T-helper 2 cell treated with Interferon-gamma antibody and Interleukin-4, amounts not matched to agents 5 μg/mL and 100 μg/mL, for 36 hours (primary cell): ENCODE data around the gene CFAP57.

ENCODE experiments used
- DNase-seq: peaks from one replicate; pipeline ENCODE4 v3.0.0; 2021; ENCODE audit warnings: low spot score
- H3K27ac Mint-ChIP-seq: one replicate; pipeline ENCODE4 v1.8.0; 2021; ENCODE audit warnings: mild to moderate bottlenecking, mixed read lengths
- H3K27me3 Mint-ChIP-seq: one replicate; pipeline ENCODE4 v1.8.0; 2021; ENCODE audit warnings: low read depth, mixed read lengths
- H3K36me3 Mint-ChIP-seq: one replicate; pipeline ENCODE4 v1.8.0; 2021; ENCODE audit warnings: low read depth, mixed read lengths
- H3K4me1 Mint-ChIP-seq: one replicate; pipeline ENCODE4 v1.8.0; 2021; ENCODE audit warnings: low read depth, mixed read lengths
- H3K4me3 Mint-ChIP-seq: one replicate; pipeline ENCODE4 v1.8.0; 2022; ENCODE audit warnings: mild to moderate bottlenecking, moderate library complexity, mixed read lengths
- H3K9me3 Mint-ChIP-seq: one replicate; pipeline ENCODE4 v1.8.0; 2021; ENCODE audit warnings: mixed read lengths

Gene CFAP57

DNA sequence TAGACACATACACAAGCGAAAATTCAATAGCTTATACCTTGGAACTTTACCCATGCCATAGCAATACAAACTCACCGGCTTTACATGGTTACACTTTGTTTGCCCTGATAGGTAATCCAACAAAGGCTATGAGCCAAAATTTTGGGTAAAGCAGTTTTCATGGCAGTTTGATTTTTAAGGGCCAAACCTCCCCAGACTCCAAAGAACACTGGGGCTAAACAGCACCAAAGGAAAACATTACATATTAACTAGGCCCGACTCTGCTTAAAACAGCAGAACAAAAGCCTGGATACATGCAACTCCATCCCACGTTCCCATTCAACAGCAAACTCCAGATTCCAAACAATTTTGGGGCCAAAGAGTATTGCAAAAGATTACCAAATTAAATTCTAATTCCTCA, 93.3 kb downstream of the CFAP57 start:
- Mint-ChIP-seq H3K4me3 (no peak overlapping the region), H3K27me3 (peaks cover 11% of the 10 kb centered on the region), H3K36me3 (peaks cover 2% of the 10 kb centered on the region), H3K4me1 (no peaks in the 10 kb centered on the region), H3K9me3 (peaks cover 17% of the 10 kb centered on the region), H3K27ac (no peak overlapping the region)
- no peak for DNase-seq

DNA sequence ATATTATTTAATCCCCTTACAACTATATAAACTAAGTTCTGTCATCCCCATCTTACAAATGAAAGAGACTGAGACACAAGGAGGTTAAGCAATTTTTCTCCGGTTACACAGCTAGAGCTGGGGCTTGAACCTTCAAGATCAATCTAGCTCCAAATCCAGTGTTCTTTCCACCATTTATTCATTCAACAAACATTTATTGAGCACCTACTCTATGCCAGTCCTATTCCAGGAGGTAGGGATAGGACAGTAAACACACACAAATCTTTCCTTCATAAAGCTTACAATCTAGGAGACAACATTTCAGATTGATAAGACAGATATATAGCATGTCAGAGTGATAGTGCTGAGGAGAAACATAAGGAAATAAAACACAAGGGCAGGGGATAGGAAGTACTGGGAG, 94.8 kb downstream of the CFAP57 start:
- DNase-seq = no peak
- Mint-ChIP-seq H3K27ac (no peak overlapping the region), H3K4me3 (no peak overlapping the region), H3K9me3 (peaks cover 17% of the 10 kb centered on the region), H3K4me1 (peaks cover 9% of the 10 kb centered on the region), H3K36me3 (peaks cover 1% of the 10 kb centered on the region), H3K27me3 (peaks cover 16% of the 10 kb centered on the region)

DNA sequence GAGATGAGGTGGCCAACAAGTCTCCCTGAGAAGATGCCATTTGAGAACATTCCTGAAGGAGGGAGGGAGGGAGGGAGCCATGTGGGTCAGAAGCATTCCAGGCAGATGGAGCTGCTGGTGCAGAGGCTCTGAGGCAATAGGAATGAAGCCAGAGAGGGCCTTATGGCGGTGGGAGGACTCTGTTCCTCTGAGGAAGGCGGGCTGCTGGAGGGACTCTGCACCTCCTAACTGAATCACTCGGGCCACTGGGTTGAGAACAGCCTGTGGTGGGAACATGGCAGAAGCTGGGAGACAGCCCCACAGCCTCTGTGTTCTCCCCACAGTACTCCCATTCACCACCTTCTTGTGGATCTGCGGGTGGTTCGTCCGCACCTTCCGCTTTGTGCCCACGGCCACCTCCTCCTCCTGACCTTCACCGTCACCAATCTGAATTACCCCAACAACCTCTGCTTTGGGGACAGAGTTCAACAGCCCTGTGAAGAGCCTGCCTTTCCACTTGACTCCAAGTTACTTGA, 95.2 kb downstream of the CFAP57 start:
- H3K36me3 Mint-ChIP-seq = peaks cover 1% of the 10 kb centered on the region
- no peak overlapping the region for H3K4me3 Mint-ChIP-seq
- H3K9me3 Mint-ChIP-seq = peaks cover 13% of the 10 kb centered on the region
- no peak overlapping the region for H3K27ac Mint-ChIP-seq
- peaks cover 9% of the 10 kb centered on the region for H3K4me1 Mint-ChIP-seq
- no peak for DNase-seq
- peaks cover 16% of the 10 kb centered on the region for H3K27me3 Mint-ChIP-seq

DNA sequence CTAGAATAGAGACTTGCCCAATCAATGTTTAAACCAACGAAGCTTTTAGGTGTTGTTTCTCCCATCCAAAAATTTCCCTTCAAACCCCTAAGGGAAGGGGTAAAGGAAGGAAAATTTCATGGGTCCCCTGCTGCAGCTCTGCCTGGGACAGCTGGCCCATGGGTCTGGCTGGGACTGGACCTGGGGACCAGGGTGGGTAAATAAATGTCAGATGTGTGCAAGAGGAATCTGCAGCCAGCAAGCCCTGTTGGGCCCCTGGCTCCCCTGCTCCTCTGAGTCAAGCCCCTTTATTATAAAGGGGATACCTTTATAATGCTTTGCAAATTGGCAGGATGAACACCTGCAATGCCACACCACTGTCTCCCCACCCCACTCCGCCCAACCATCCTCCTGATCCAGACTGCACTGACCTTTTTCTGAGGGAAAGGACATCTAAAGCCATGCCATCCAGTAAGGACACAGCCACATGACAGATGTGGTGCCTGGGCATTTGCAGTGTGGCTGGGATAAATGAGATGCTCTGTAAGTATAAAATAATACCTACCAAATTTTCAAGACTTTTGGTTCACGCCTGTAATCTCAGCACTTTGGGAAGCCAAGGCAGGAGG, 95.8 kb downstream of the CFAP57 start:
- peaks cover 8% of the 10 kb centered on the region for H3K9me3 Mint-ChIP-seq
- no peak for DNase-seq
- peaks cover 16% of the 10 kb centered on the region for H3K27me3 Mint-ChIP-seq
- H3K4me1 Mint-ChIP-seq = peaks cover 9% of the 10 kb centered on the region
- H3K36me3 Mint-ChIP-seq = peaks cover 1% of the 10 kb centered on the region
- H3K27ac Mint-ChIP-seq = no peak overlapping the region
- H3K4me3 Mint-ChIP-seq = no peak overlapping the region

DNA sequence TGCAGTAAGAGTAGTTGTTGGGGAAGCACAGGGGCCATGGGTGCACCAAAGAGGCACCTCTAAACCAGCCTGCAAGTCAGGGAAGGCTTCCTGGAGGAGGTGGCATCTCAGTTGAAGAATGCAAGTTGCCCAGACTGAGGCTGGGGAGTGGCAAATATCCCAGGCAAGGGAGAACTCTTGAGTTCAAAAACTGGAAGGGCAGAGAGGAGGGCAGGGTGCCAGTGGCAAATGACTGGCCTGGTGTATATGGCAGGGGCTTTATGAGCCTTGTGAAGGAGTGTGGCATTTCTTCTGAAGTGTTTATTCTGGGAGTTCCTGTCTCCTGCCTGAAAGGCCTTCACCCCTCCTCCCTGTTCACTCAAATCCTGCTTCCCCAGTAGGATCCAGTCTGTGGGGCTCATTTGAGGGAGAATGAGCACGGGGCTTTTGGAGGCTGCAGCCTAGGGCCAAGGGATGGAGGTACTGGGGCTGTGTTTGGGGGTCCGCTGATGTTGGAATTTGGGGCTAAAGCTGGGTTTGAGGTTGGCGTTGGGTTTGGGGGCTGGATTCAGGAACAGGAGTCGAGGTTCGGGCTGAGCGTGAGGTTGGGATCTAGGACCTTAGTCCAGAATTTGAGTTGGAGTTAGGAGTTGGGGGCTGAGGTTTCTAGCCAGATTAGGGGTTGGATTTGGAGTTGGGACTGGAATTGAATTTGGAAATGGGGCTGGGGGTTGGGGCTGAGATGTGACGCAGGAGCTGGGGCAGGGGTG, 97.7 kb downstream of the CFAP57 start, which contains the start of gene TMEM125:
Gene TMEM125 (plus strand): TSS at position 357 of the 749 bp plus-strand sequence. CDS start 2,740 bp downstream, outside the sequence.
- DNase-seq = no peak

DNA sequence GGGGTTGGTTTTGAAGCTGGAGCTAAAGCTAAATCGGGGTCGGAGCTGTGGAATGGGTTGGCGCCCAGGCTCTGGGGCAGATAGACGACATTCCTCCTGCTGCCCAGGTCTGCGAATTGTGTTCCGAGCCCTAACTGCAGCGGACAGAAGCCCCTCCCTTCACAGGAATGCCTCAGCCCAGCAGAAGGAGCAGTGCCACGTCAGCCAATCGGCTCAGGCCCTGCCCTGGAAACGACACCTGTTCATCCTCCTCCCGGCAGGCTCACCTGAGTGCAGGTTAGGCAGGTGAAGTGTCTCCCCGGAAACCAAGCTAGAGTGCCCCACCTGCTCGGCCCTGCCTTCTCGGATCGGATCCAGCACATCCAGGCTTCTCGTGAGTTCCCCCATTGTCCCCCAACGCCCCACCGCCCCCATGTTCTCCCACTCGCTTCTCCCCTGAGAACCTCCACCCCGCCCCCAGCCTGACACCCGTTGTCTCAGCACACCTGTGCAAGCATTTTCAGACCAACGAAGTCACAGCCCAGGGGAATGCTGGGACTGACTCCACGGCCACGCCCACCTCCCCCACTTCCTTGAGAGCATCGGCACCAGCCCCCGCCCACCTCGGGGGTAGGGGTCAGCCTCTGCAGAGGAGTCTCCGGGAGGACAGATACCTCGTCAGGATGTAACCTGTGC, 98.4 kb downstream of the CFAP57 start:
- Mint-ChIP-seq H3K9me3 (peaks cover 12% of the 10 kb centered on the region), H3K27ac (no peak overlapping the region), H3K4me3 (no peak overlapping the region), H3K4me1 (peaks cover 21% of the 10 kb centered on the region), H3K36me3 (peaks cover 8% of the 10 kb centered on the region), H3K27me3 (peaks cover 16% of the 10 kb centered on the region)
- no peak for DNase-seq

More for the DNA sequence above, 97.7 kb downstream of the CFAP57 start, which contains the start of gene TMEM125:
- peaks cover 17% of the 10 kb centered on the region for H3K4me1 Mint-ChIP-seq
- H3K9me3 Mint-ChIP-seq = peaks cover 8% of the 10 kb centered on the region
- H3K27ac Mint-ChIP-seq = no peak within 1 kb of the TSS
- peak within 1 kb of the TSS; percentile 16 for H3K4me3 Mint-ChIP-seq
- H3K36me3 Mint-ChIP-seq = peaks cover 6% of the 10 kb centered on the region
- peaks cover 16% of the 10 kb centered on the region for H3K27me3 Mint-ChIP-seq

DNA sequence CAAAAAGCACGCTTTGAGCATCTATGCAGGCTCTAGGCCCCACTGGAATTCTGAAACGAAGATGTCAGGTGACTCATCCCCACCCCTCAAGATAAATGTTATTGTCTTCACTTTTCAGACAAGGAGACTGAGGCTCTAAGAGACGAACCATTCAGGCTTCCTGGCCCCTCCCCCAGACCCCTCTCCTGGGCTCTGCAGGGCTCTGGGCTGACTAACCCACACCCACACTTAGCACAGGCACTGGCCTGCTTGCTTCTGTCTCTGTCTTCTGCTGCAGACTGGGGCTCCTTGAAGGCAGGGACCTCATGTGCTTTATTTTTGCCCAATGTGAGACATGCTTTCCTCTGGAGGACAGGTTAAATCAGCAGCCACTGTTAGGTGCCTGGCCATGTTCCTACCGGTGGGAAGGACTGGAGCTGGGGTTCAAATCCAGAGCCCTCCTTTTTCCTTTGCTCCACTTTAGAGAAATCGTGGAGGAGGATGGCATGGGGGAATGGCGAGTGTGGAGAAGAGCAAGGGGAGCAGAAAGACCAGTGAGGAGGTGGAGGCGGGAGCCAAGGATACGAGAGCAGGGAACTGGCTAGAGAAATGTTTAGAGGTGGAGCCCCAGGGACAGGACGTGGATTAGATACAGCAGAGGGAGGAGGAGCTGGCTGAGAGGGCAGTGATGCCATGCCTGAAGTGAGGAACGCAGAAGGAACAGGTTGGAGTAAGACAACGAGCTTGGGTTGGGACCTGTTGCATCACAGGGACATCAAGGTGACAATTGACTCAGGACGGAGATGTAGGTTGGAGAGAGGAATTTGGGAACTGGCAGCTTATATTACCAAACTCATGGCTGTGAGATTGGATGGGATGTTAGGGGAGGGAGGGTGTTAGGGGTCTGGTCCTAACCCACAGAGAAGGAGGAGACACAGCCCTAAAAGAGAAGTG, 99.3 kb downstream of the CFAP57 start:
- Mint-ChIP-seq H3K27me3 (peaks cover 16% of the 10 kb centered on the region), H3K4me1 (peaks cover 21% of the 10 kb centered on the region), H3K9me3 (peaks cover 12% of the 10 kb centered on the region), H3K27ac (no peak overlapping the region), H3K36me3 (peaks cover 8% of the 10 kb centered on the region), H3K4me3 (no peak overlapping the region)
- DNase-seq = no peak

DNA sequence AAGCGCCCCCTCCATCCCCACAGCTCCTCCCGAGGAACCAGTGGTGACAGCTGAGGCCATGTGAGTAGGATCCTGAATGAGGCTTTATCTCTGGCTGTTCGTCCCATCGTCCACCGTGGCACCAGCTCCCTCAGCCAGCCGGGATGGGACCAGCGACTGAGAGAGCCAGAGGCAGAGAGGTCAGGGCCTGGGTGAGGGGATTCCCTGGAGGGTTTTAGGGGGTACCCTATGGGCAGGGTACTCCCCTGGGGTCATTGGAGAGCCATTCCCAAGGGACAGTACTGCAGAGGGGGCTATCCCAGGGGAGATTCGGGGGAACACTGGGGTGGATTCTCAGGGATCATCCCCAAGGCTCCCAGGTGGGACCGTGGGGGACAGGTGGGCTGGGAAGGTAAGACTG, 100.0 kb downstream of the CFAP57 start:
- Mint-ChIP-seq H3K36me3 (peaks cover 8% of the 10 kb centered on the region), H3K27ac (no peak overlapping the region), H3K4me1 (peaks cover 21% of the 10 kb centered on the region), H3K4me3 (no peak overlapping the region), H3K27me3 (peaks cover 16% of the 10 kb centered on the region), H3K9me3 (peaks cover 12% of the 10 kb centered on the region)
- DNase-seq = no peak

DNA sequence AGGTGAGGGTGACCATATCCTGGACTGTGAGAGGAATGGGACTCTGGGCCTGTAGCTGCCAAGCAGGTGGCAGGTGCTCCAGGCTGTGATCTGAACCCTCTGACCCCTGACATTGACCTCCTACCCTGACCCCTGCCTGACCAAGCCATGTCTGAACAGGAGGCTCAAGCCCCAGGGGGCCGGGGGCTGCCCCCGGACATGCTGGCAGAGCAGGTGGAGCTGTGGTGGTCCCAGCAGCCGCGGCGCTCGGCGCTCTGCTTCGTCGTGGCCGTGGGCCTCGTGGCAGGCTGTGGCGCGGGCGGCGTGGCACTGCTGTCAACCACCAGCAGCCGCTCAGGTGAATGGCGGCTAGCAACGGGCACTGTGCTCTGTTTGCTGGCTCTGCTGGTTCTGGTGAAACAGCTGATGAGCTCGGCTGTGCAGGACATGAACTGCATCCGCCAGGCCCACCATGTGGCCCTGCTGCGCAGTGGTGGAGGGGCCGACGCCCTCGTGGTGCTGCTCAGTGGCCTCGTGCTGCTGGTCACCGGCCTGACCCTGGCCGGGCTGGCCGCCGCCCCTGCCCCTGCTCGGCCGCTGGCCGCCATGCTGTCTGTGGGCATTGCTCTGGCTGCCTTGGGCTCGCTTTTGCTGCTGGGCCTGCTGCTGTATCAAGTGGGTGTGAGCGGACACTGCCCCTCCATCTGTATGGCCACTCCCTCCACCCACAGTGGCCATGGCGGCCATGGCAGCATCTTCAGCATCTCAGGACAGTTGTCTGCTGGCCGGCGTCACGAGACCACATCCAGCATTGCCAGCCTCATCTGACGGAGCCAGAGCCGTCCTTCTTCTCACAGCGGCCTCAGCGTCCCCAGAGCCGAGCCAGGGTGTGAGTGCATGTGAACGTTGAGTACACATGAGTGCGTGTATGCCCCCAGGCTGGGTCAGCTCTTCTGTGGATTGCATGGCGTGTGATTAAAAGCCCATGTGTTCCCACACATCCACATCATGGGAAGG, 100.7 kb downstream of the CFAP57 start:
- H3K27me3 Mint-ChIP-seq = peaks cover 12% of the 10 kb centered on the region
- H3K27ac Mint-ChIP-seq = no peak overlapping the region
- peaks cover 12% of the 10 kb centered on the region for H3K9me3 Mint-ChIP-seq
- H3K36me3 Mint-ChIP-seq = peaks cover 8% of the 10 kb centered on the region
- H3K4me1 Mint-ChIP-seq = peaks cover 21% of the 10 kb centered on the region
- no peak for DNase-seq
- H3K4me3 Mint-ChIP-seq = no peak overlapping the region

DNA sequence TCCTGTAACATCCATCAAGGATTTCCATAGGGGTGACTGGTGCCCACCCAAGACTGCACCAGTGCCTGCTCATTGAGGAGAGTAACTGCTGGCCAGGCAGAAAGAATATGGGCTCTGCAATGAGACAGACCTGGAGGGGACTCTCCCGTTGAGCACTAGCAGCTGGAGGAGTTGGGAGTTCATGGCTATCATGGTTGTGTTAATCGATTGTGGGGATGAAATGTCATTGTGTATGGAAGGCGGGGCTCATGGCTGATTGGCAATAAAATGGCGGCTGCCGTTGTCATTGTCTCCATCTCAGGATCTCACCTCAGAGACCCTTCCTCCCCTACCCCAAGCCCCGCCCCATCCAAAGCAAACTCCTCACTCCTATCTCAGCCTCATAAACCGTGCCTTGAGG, 101.6 kb downstream of the CFAP57 start:
- DNase-seq = no peak
- Mint-ChIP-seq H3K4me3 (no peak overlapping the region), H3K27me3 (peaks cover 11% of the 10 kb centered on the region), H3K27ac (peak overlapping the region; percentile 77), H3K4me1 (peaks cover 21% of the 10 kb centered on the region), H3K36me3 (peaks cover 8% of the 10 kb centered on the region), H3K9me3 (peaks cover 12% of the 10 kb centered on the region)

DNA sequence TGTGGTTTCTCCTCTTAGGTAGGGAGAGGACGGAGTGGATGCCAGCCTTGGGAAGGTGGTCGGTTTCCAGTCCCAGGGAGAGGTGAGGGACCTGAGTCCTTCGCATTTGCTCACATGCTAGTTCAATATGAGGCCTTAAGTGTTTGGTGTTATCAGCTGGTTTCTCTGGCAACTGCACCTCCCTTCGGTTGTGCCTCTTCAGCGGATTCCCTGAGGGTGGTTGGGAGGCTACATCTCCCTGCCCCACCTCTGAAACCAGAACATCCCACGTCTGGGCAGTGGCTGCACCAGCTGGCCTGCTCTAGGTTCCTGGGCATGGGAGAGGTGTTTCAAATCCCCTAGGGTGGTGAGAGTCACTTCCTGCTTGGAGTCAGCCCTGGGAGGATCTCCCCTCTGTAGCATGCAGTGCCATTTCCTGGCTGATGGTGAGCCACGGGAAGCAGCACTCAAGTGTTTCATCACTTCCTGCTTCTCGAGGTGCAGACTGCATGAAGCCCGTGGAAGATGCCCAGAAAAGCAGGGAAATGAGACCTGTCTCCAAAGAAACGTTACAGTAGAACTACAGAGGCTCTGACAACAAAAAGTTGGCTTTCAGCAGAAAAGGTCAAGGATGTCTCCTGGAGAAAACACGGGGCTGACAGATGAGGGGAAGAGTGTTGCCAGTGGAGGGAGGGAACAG, 102.1 kb downstream of the CFAP57 start:
- H3K36me3 Mint-ChIP-seq = peaks cover 8% of the 10 kb centered on the region
- H3K27ac Mint-ChIP-seq = peak overlapping the region; percentile 89
- H3K4me1 Mint-ChIP-seq = peaks cover 21% of the 10 kb centered on the region
- peaks cover 12% of the 10 kb centered on the region for H3K9me3 Mint-ChIP-seq
- peak; percentile 26 for DNase-seq
- peak overlapping the region; percentile 68 for H3K4me3 Mint-ChIP-seq
- H3K27me3 Mint-ChIP-seq = peaks cover 8% of the 10 kb centered on the region

DNA sequence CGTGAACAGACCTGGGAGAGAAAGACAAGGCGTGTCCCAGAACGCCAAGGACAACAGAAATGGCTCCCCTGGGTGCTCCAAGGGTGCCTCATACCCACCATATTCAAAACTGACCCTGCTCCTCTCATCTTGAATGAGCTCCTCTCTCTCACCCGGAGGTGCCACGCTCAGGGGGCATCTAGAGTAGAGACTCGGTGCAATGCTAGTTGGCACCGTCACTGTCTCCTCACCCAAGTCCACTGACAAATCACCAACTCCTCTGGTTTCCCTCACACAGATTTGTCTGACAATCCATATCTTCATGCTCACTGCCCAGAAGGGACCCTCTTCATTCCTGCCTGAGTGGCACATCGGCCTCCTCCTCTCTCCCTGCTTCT, 102.7 kb downstream of the CFAP57 start:
- Mint-ChIP-seq H3K27ac (peak overlapping the region; percentile 89), H3K4me1 (peaks cover 21% of the 10 kb centered on the region), H3K4me3 (peak overlapping the region; percentile 68), H3K27me3 (peaks cover 5% of the 10 kb centered on the region), H3K9me3 (peaks cover 12% of the 10 kb centered on the region), H3K36me3 (peaks cover 8% of the 10 kb centered on the region)
- no peak for DNase-seq
